HUES6 (cell line): ENCODE measurements around the gene SHOC2.

Source experiments
- H3K27ac ChIP-seq: 2 replicates; pipeline ENCODE4 v1.7.0; 2013; ENCODE audit warnings: low read depth, mild to moderate bottlenecking, low read length, inconsistent platforms
- H3K27me3 ChIP-seq: 2 replicates; pipeline ENCODE4 v1.6.1; 2013; ENCODE audit warnings: low read length; ENCODE audit not compliant: control insufficient read depth, insufficient read depth
- H3K36me3 ChIP-seq: 2 replicates; pipeline ENCODE4 v1.6.1; 2013; ENCODE audit warnings: low read length; ENCODE audit not compliant: control insufficient read depth, insufficient read depth
- H3K4me1 ChIP-seq: 2 replicates; pipeline ENCODE4 v1.6.1; 2013; ENCODE audit warnings: low read length; ENCODE audit not compliant: control insufficient read depth, insufficient read depth
- H3K4me3 ChIP-seq: 2 replicates; pipeline ENCODE4 v1.5.1; 2013; ENCODE audit warnings: low read depth, low read length
- H3K9ac ChIP-seq: one replicate; pipeline ENCODE4 v1.6.1; 2013; ENCODE audit warnings: mild to moderate bottlenecking, low read length
- H3K9me3 ChIP-seq: 2 replicates; pipeline ENCODE4 v1.6.1; 2013; ENCODE audit warnings: low read depth, low read length; ENCODE audit not compliant: control insufficient read depth, insufficient read depth

SHOC2 gene

DNA sequence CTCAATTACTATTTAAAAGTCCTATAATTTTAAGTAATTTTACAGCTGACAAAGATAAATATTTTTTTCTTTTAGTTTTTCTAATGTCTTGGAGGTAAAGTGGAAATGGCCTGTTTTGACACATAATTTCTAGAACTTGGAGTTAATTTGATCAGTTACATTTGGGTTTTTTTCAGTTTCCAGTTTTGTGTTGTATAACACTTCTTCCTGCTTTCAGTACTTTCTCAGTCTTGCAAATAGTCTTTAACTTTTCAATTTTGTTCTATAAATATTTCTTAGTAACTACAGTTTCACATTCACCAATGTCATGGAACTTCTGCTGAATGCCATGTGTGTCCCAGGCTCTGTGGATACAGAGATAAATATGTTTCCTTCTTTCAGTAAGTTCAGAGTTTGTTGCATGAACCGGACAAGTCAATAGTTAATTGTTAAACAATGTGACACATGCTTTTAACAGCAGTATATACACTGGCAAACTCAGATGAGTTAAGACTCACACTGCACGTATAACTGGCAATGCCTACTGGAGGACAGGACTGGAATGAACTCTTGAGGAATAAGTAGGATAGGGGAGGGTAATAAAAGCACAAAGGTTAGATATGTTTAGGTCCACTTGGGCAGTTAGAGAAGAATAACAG, 4.6 kb downstream of the SHOC2 start:
- Histone ChIP-seq H3K4me3 (no peak overlapping the region), H3K36me3 (no peaks in the 10 kb centered on the region), H3K9me3 (no peaks in the 10 kb centered on the region), H3K9ac (no peak overlapping the region), H3K27me3 (no peaks in the 10 kb centered on the region), H3K4me1 (0 out of 2 replicates have a peak, but pooled peaks cover 2% of the 10 kb centered on the region), H3K27ac (no peak overlapping the region)

GRCh38 chr10:110927461-110927860, 8.1 kb downstream of the SHOC2 start:
- H3K9ac ChIP-seq, result no peak overlapping the region
- H3K27ac ChIP-seq, result no peak overlapping the region
- no peaks in the 10 kb centered on the region for H3K27me3 ChIP-seq
- H3K4me1 ChIP-seq, result peaks cover 12% of the 10 kb centered on the region
- no peaks in the 10 kb centered on the region for H3K36me3 ChIP-seq
- H3K9me3 ChIP-seq, result no peaks in the 10 kb centered on the region
- no peak overlapping the region for H3K4me3 ChIP-seq

DNA sequence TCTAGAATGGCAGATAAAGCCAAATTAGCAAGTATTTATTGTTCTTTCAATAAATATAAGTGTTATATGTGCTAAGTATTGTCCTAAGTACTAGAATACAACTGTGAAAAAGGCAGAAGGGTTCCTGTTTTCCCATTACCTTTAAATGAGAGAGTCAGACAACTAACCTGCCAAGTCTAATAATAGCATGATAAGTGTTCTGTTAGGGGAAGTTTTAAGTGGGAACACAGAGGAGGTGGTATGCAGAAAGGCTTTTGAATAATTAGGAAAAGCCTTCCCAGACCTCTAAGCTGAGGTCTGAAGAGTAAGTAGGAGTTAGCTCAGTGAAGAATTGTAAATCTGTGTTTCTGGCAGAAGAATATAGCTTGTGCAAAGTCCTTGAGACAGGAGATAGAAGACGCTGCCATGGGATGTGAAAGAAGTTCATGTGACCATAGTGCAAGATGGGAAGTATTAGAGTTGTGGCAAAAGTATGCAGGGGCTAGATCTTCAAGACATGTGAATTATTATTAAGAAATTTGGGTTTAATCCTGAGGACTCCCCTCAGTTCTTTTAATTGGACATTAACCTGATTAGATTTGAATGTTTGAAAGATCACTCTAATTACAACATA, 12.5 kb downstream of the SHOC2 start:
- Histone ChIP-seq H3K4me3 (no peak overlapping the region), H3K36me3 (no peaks in the 10 kb centered on the region), H3K9ac (no peak overlapping the region), H3K4me1 (peaks cover 12% of the 10 kb centered on the region), H3K27ac (no peak overlapping the region), H3K27me3 (no peaks in the 10 kb centered on the region), H3K9me3 (no peaks in the 10 kb centered on the region)

DNA sequence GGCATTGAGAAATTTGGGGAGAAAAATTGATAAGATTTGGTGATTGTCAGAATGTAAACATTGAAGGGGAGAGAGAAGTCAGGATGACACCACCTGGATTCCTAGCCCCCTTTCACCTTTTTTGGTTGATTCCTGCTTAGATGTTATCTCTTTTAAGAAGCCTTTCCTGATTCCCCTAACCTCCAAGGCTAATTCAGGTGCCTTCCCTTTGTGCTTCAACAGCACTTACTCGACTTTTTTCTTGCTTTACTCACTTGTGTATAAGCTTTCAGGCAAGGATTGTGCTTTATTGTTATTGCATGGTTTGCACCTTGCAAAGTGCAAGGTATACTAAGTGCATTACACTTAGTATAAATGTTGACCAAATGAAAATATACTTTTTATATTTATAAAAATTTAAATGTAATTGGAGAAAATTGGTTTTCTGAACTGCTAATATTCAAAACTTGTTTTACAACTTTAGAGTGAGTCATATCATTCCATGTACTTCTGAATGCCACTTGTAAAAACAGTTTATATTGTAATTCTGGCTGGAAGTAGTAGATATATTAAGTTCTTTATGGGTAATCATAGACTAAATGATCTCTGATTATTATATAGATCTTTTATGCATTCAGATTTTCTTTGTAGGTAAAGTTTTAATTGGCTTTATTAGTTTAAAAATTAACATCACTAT, 13.2 kb downstream of the SHOC2 start:
- Histone ChIP-seq H3K27ac (no peak overlapping the region), H3K9me3 (no peaks in the 10 kb centered on the region), H3K4me3 (no peak overlapping the region), H3K36me3 (no peaks in the 10 kb centered on the region), H3K27me3 (no peaks in the 10 kb centered on the region), H3K9ac (no peak overlapping the region), H3K4me1 (peaks cover 12% of the 10 kb centered on the region)

DNA sequence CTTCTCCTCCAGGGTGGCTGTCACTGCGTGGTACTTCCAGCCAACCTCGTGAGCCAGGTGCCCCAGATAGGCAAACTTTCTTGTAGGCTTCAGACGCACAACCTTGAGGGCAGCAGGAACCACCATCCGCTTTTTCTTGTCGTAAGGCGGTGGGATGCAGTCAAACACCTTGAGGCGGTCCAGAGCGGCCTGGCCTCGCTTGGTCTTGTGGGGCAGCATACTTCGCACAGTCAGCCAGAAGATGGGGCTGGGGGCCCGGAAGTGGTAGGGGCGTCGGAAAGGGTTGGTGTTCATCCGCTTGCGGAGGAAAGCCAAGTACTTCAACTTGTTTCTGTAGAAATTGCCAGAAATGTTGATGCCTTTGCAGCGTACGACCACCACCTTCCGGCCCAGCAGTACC, 17.4 kb downstream of the SHOC2 start:
- no peaks in the 10 kb centered on the region for H3K36me3 ChIP-seq
- no peak overlapping the region for H3K27ac ChIP-seq
- H3K9ac ChIP-seq, result no peak overlapping the region
- H3K4me1 ChIP-seq, result 0 out of 2 replicates have a peak, but pooled peaks cover 7% of the 10 kb centered on the region
- H3K27me3 ChIP-seq, result no peaks in the 10 kb centered on the region
- no peak overlapping the region for H3K4me3 ChIP-seq
- no peaks in the 10 kb centered on the region for H3K9me3 ChIP-seq

DNA sequence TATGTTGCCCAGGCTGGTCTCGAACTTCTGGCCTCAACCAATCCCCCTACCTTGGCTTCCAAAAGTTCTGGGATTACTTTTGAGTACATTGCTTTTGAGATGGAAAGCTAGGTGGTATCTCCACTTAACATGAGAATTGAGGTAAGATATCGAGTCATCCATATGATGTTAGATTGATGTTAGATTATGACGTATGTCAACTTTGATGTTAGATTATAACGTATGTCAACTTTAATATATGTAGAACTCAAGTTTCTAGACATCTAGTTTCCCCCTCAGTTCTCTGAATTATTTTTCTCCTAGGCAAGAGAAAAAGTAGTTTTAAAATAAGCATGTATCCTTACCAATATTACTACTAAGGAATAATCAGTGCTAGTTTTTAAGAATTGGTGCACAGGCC, 20.0 kb downstream of the SHOC2 start:
- Histone ChIP-seq H3K9ac (no peak overlapping the region), H3K9me3 (no peaks in the 10 kb centered on the region), H3K27ac (no peak overlapping the region), H3K36me3 (no peaks in the 10 kb centered on the region), H3K27me3 (no peaks in the 10 kb centered on the region), H3K4me1 (no peaks in the 10 kb centered on the region), H3K4me3 (no peak overlapping the region)

GRCh38 chr10:110944792-110945396, 25.5 kb downstream of the SHOC2 start:
- Histone ChIP-seq H3K27me3 (no peaks in the 10 kb centered on the region), H3K27ac (no peak overlapping the region), H3K4me3 (no peak overlapping the region), H3K36me3 (0 out of 2 replicates have a peak, but pooled peaks cover 3% of the 10 kb centered on the region), H3K4me1 (peaks cover 4% of the 10 kb centered on the region; the same call in 1 of the 2 replicates), H3K9me3 (no peaks in the 10 kb centered on the region; the same call in 1 of the 2 replicates), H3K9ac (no peak overlapping the region)

DNA sequence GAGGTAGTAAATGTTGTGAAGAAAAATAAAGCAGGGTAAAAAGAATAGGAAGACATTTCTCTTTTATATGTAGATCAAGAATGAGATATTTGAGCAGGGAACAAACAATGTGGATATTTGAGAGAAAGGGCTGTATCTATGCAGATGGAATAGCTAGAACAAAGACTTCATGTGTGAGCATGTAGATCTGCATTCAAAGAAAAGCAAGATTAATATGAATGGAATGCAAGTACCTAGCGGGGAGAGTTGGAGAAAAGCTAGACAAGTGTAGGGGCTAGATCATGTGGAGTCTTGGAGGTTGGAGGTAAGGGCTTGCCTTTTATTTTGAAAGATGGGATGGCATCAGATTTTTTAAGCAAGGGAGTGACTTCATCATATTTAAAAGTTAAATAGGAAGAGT, 27.1 kb downstream of the SHOC2 start:
- H3K4me3 ChIP-seq, result no peak overlapping the region
- H3K36me3 ChIP-seq, result 0 out of 2 replicates have a peak, but pooled peaks cover 3% of the 10 kb centered on the region
- H3K9ac ChIP-seq, result no peak overlapping the region

GRCh38 chr10:110947061-110947595, 27.7 kb downstream of the SHOC2 start:
- Histone ChIP-seq H3K9ac (no peak overlapping the region), H3K27me3 (no peaks in the 10 kb centered on the region), H3K9me3 (no peaks in the 10 kb centered on the region; the same call in 1 of the 2 replicates), H3K4me3 (no peak overlapping the region), H3K27ac (no peak overlapping the region), H3K36me3 (0 out of 2 replicates have a peak, but pooled peaks cover 4% of the 10 kb centered on the region), H3K4me1 (peaks cover 4% of the 10 kb centered on the region; the same call in 1 of the 2 replicates)

More for the DNA sequence above, 27.1 kb downstream of the SHOC2 start:
- Histone ChIP-seq H3K9me3 (no peaks in the 10 kb centered on the region; the same call in 1 of the 2 replicates), H3K27ac (no peak overlapping the region), H3K27me3 (no peaks in the 10 kb centered on the region), H3K4me1 (peaks cover 4% of the 10 kb centered on the region; the same call in 1 of the 2 replicates)

GRCh38 chr10:110951381-110951780, 32.0 kb downstream of the SHOC2 start:
- no peak overlapping the region for H3K4me3 ChIP-seq
- H3K36me3 ChIP-seq, result 0 out of 2 replicates have a peak, but pooled peaks cover 3% of the 10 kb centered on the region
- H3K4me1 ChIP-seq, result peaks cover 4% of the 10 kb centered on the region; the same call in 1 of the 2 replicates
- H3K27ac ChIP-seq, result no peak overlapping the region
- H3K9me3 ChIP-seq, result no peaks in the 10 kb centered on the region
- H3K9ac ChIP-seq, result no peak overlapping the region
- H3K27me3 ChIP-seq, result no peaks in the 10 kb centered on the region
